Effector memory CD4-positive, alpha-beta T cell (primary cell): ENCODE measurements around the gene KCNE1.

Experiments
- DNase-seq, 3 donors: peaks; one replicate each; pipeline ENCODE4 v3.0.0-alpha.2; 2020
- H3K27ac ChIP-seq: 2 replicates; pipeline ENCODE4 v1.7.0; 2013; ENCODE audit warnings: mild to moderate bottlenecking, low read length, moderate library complexity; ENCODE audit not compliant: insufficient read depth, poor library complexity, severe bottlenecking
- H3K27me3 ChIP-seq: replicated peaks from 2 replicates; pipeline ENCODE4 v1.7.0; 2013; ENCODE audit warnings: mild to moderate bottlenecking, low read length; ENCODE audit not compliant: insufficient read depth, control insufficient read depth, poor library complexity, severe bottlenecking
- H3K36me3 ChIP-seq: 2 replicates; pipeline ENCODE4 v1.7.0; 2013; ENCODE audit warnings: mild to moderate bottlenecking, low read length, moderate library complexity; ENCODE audit not compliant: control insufficient read depth, insufficient read depth
- H3K4me1 ChIP-seq: 2 replicates; pipeline ENCODE4 v1.7.0; 2013; ENCODE audit warnings: low read length, mild to moderate bottlenecking; ENCODE audit not compliant: control insufficient read depth, insufficient read depth, poor library complexity, severe bottlenecking
- H3K4me3 ChIP-seq: 2 replicates; pipeline ENCODE4 v1.7.0; 2013; ENCODE audit warnings: low read length, low read depth, mild to moderate bottlenecking; ENCODE audit not compliant: insufficient read depth, poor library complexity, severe bottlenecking
- H3K9me3 ChIP-seq: 2 replicates; pipeline ENCODE4 v1.7.0; 2013; ENCODE audit warnings: mild to moderate bottlenecking, low read length, moderate library complexity; ENCODE audit not compliant: control insufficient read depth

Gene KCNE1

GRCh38 chr21:34524646-34525601 is 12.9 kb upstream of the KCNE1 start:
- Histone ChIP-seq H3K4me1 (no peaks in the 10 kb centered on the region), H3K27me3 (no peaks in the 10 kb centered on the region), H3K36me3 (peaks cover 5% of the 10 kb centered on the region), H3K9me3 (no peaks in the 10 kb centered on the region), H3K4me3 (no peak overlapping the region), H3K27ac (no peak overlapping the region)
- no peak for DNase-seq

DNA sequence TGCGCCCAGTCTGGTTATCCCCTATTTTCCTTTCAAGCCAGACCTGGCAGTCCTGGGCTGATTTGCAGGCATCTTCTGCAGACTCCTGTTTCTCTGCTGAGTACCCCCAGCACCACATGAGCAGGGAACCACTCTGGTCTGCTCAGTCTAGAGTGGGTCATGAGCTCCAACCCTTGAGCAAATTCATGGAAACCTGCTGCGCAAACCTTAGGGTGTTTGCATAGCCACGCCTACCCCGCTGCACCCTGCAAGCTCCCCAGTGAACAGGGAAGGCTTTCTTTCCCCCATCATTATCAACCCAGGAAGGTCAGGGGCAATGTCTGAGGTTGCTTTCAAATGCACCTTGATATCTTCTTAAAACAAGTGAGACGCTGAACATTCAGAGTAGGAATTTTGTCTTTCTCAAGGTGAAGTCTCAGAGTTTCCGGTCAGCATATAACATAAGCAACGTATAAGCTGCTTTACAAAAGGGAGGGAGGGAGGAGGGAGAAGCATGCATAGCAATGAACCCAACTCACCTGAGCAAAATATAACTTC is 11.1 kb upstream of the KCNE1 start:
- Histone ChIP-seq H3K9me3 (no peaks in the 10 kb centered on the region), H3K27ac (no peak overlapping the region), H3K4me1 (no peaks in the 10 kb centered on the region), H3K27me3 (no peaks in the 10 kb centered on the region), H3K36me3 (peaks cover 5% of the 10 kb centered on the region), H3K4me3 (no peak overlapping the region)
- DNase-seq, result no peak

- no peak overlapping the region for H3K27ac ChIP-seq
- DNase-seq, result no peak
- H3K9me3 ChIP-seq, result no peaks in the 10 kb centered on the region
- H3K36me3 ChIP-seq, result peaks cover 5% of the 10 kb centered on the region
- H3K4me1 ChIP-seq, result no peaks in the 10 kb centered on the region
- H3K4me3 ChIP-seq, result no peak overlapping the region
- H3K27me3 ChIP-seq, result no peaks in the 10 kb centered on the region
Observed at GRCh38 chr21:34522284-34522683, 10.3 kb upstream of the KCNE1 start.

GRCh38 chr21:34521561-34521960 is 9.6 kb upstream of the KCNE1 start:
- no peak for DNase-seq
- Histone ChIP-seq H3K36me3 (peaks cover 5% of the 10 kb centered on the region), H3K27ac (no peak overlapping the region), H3K4me1 (no peaks in the 10 kb centered on the region), H3K4me3 (no peak overlapping the region), H3K27me3 (no peaks in the 10 kb centered on the region), H3K9me3 (no peaks in the 10 kb centered on the region)

DNA sequence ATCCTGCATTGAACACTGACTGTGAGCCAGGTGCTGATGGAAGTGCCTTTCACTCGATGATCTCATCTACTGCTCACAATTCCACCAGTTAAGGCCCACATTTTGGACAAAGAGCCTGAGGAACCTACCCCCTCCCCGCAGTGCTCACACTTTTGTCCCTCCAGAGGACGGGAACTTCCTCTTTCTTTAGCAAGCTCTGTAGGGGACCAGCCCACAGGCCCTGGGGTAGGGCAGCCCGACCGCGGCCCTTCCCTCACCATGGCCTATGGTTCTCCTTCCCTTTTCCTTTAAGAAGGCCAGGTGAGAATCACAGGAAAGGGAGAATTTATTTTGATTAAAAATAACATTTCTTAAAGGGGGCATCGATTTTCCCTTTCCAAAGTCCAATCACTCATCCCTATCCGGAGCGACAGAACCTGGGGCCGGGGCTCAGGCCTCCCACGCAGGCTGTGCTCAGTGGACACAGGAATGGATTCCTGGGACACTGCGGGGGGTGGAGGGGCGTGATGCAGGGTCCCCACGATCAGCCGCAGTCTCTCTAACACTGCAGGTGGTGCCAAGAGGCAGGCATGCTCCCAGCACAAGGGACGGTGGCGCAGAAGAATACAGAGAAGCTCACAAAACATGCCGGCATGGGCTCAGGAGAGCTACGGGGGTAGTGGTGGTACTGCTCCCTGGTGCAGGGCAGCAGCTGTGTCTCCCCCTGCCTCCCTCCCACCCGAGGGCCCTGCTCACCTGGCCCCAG is 8.9 kb upstream of the KCNE1 start:
- DNase-seq, result no peak
- Histone ChIP-seq H3K4me1 (no peaks in the 10 kb centered on the region), H3K9me3 (no peaks in the 10 kb centered on the region), H3K27me3 (no peaks in the 10 kb centered on the region), H3K27ac (no peak overlapping the region), H3K36me3 (peaks cover 5% of the 10 kb centered on the region), H3K4me3 (no peak overlapping the region)

- Histone ChIP-seq H3K9me3 (no peaks in the 10 kb centered on the region), H3K36me3 (peaks cover 5% of the 10 kb centered on the region), H3K27ac (no peak overlapping the region), H3K4me1 (no peaks in the 10 kb centered on the region), H3K27me3 (no peaks in the 10 kb centered on the region), H3K4me3 (no peak overlapping the region)
- DNase-seq, result no peak
Observed at GRCh38 chr21:34520281-34520680, 8.3 kb upstream of the KCNE1 start.

GRCh38 chr21:34519694-34520093 is 7.7 kb upstream of the KCNE1 start:
- H3K27me3 ChIP-seq, result no peaks in the 10 kb centered on the region
- H3K4me3 ChIP-seq, result no peak overlapping the region
- H3K4me1 ChIP-seq, result no peaks in the 10 kb centered on the region
- DNase-seq, result no peak
- peaks cover 5% of the 10 kb centered on the region for H3K36me3 ChIP-seq
- no peaks in the 10 kb centered on the region for H3K9me3 ChIP-seq
- no peak overlapping the region for H3K27ac ChIP-seq

DNA sequence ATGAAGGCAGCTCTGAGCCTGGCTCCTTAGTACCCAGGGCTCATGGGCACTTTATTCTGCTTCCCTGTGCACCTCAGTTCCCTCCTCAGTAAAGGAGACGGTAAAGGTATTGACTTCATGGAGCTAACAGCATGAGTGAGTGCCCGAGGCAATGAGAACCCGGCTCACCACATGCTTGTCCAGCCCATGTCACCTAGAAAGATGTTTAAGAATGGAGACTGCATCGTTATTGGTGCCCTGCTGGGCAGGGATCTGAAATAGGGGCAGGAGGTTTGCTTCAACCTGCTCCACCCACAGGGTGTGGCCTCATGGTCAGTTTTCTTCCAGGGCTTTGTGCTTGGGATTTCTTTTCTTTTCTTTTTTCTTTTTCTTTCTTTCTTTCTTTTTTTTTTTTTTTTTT is 7.0 kb upstream of the KCNE1 start:
- no peaks in the 10 kb centered on the region for H3K4me1 ChIP-seq
- no peak overlapping the region for H3K4me3 ChIP-seq
- no peaks in the 10 kb centered on the region for H3K9me3 ChIP-seq
- peaks cover 5% of the 10 kb centered on the region for H3K36me3 ChIP-seq
- H3K27ac ChIP-seq, result no peak overlapping the region
- no peaks in the 10 kb centered on the region for H3K27me3 ChIP-seq
- DNase-seq, result no peak

GRCh38 chr21:34518301-34518700 is 6.3 kb upstream of the KCNE1 start:
- Histone ChIP-seq H3K9me3 (no peaks in the 10 kb centered on the region), H3K27ac (no peak overlapping the region), H3K27me3 (no peaks in the 10 kb centered on the region), H3K36me3 (peaks cover 5% of the 10 kb centered on the region), H3K4me1 (no peaks in the 10 kb centered on the region), H3K4me3 (no peak overlapping the region)
- DNase-seq, result no peak
